BJ (cell line): ENCODE measurements around the gene AAGAB. TPM values are rescaled to one million over a fixed set of nuclear protein-coding genes. Genes with fewer than 3 reads are reported as not detected.

Source experiments
- CTCF ChIA-PET: fragments of 350-600 bp; formaldehyde crosslinking; extraction: SDS; loops from one replicate; lab custom pipeline; 2021; ENCODE audit warnings: antibody characterized with exemption, inconsistent platforms; lab: Yijun Ruan, JAX
- POLR2A ChIA-PET: fragments of 300-600 bp; sonication (Branson Sonifier 250); formaldehyde crosslinking; extraction: SDS; loops from one replicate; lab custom pipeline; 2021; ENCODE audit warnings: antibody characterized with exemption; lab: Charles Lee
- DNase-seq: peaks from one replicate; pipeline ENCODE4 v3.0.0-alpha.2; 2011; ENCODE audit warnings: low read depth
- H3K27me3 ChIP-seq: 2 replicates; pipeline ENCODE4 v1.6.0; 2011; ENCODE audit warnings: low read length; ENCODE audit not compliant: control insufficient read depth, insufficient read depth
- H3K36me3 ChIP-seq: 2 replicates; pipeline ENCODE4 v1.5.1; 2011; ENCODE audit warnings: low read length; ENCODE audit not compliant: control insufficient read depth, insufficient read depth
- H3K4me3 ChIP-seq: 2 replicates; pipeline ENCODE4 v1.5.1; 2011; ENCODE audit warnings: low read depth, mild to moderate bottlenecking, control low read depth, low read length
- polyA minus RNA-seq: library from RNA; depleted of rRNA, polyadenylated mRNA; stranded (reverse); fragments of >200 nt; gene quantifications from 2 replicates; pipeline ENCODE4 v1.2.3, GENCODE V29; 2011; rRNA and poly(A)+ RNA removed
- polyA plus RNA-seq: library from polyadenylated mRNA; depleted of rRNA; stranded (reverse); fragments of >200 nt; gene quantifications from 2 replicates; pipeline ENCODE4 v1.2.3, GENCODE V29; 2011; rRNA removed
- TF ChIP-seq, protein P1 (sequence below): IDR thresholded peaks from 2 replicates; pipeline ENCODE4 v1.5.1; 2011; ENCODE audit warnings: low read depth, mild to moderate bottlenecking, control low read depth, inconsistent platforms, low read length, moderate library complexity; ENCODE audit not compliant: insufficient read depth

Gene AAGAB, protein sequence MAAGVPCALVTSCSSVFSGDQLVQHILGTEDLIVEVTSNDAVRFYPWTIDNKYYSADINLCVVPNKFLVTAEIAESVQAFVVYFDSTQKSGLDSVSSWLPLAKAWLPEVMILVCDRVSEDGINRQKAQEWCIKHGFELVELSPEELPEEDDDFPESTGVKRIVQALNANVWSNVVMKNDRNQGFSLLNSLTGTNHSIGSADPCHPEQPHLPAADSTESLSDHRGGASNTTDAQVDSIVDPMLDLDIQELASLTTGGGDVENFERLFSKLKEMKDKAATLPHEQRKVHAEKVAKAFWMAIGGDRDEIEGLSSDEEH
- polyA plus RNA-seq (28.4 and 51.4 TPM in 2 replicates), polyA minus RNA-seq (26.8 and 32.4 TPM in 2 replicates)

DNA sequence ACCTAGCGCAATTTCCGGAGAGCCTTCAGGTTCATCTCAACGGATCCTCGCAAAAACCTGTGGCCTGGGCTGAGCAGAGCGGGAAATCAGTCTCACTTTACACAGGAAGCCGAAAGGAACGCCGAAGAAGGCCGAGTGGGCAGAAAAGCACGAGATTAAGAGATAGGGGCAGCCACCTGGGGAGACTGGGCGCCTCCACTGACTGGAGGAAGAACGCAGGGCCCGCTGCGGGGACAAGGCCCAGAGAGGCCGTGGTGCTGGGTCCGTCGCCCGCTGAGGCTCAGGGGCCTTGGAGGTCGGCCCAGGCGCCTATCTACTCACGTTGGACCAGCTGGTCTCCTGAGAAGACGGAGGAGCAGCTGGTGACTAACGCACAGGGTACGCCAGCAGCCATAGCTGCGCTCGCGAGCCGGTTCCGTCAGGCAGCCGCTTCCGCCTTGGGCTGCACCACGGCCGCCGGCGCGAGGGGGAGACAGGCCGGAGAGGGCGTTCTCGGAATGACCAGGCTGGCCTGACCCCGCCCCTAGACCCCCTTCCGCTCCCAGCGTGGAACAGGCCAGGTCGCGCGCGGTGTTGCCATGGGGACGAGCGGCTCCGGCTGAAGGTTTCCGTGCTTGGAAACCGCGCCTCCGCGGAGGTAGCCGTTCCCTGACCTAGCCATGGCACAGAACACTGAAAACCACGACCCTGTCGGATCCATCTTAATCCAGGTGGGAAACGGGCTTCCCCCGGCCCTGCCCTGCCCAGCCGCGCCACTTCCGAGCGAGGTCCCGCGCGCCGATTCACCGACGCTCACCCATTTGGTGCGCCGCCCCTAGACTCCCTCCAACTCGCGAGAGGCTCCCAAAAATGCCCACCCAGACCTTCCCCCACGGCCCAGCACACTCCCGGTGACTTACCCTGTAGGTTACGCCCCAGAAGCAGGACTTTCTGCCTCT lies at the start of gene AAGAB, which contains the start of gene IQCH:
Gene AAGAB, minus strand, starts transcription at position 424 of the 938 bp plus-strand sequence. Its CDS starts 30 bp downstream, at position 394.
Gene IQCH, plus strand, starts transcription at position 549 of the 938 bp plus-strand sequence. Its CDS starts 111 bp downstream, at position 660.
- ChIA-PET POLR2A (no interaction called here), CTCF (interaction anchor here (0.5 to 0.9 kb wide), 3 partner anchors 8 to 164 kb away, joined by 3 read pairs; no protein-coding TSS in a partner anchor)
- TF ChIP-seq, protein P1, sequence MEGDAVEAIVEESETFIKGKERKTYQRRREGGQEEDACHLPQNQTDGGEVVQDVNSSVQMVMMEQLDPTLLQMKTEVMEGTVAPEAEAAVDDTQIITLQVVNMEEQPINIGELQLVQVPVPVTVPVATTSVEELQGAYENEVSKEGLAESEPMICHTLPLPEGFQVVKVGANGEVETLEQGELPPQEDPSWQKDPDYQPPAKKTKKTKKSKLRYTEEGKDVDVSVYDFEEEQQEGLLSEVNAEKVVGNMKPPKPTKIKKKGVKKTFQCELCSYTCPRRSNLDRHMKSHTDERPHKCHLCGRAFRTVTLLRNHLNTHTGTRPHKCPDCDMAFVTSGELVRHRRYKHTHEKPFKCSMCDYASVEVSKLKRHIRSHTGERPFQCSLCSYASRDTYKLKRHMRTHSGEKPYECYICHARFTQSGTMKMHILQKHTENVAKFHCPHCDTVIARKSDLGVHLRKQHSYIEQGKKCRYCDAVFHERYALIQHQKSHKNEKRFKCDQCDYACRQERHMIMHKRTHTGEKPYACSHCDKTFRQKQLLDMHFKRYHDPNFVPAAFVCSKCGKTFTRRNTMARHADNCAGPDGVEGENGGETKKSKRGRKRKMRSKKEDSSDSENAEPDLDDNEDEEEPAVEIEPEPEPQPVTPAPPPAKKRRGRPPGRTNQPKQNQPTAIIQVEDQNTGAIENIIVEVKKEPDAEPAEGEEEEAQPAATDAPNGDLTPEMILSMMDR, result no peak

DNA sequence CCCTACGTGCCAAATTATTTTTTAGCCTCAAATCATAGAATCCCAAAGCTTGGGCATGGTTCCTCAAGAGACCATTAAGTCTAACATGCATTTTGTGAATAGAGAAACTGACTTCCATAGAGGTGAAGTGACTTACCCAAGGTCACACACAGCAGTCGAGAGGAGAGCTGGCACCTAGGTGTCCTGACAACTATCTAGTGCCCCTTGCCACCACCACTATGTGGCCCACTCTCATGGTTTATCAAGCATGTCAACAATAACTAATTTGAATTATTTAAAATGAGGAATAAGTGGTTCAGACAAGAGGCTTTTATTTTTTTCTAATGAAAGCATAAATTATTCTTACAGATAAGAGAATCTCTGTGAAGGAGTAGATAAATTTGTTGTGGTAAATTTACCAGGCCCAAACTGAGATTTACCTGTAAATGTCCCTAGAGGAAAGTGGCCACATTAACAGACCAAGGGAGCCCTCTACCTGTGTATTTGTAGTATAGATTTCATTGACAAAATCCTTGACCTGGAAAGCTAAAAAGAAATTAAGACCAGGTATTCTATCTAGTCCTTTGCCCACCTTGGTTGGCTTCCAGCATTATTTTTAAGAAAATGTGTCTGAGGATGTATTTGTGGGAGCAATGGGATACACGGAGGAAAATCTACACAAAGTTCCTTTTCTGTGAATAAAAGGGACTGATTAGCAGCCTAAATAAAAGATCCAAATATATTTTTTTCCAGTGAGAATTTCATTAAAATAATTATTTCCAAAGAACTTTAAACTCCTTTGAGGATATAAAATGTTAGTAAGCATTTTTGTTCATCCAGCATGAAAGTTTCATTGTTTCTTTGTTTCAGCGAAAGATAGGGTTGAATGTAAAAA lies 49.3 kb upstream of the AAGAB start:
- Histone ChIP-seq H3K36me3 (no peaks in the 10 kb centered on the region), H3K4me3 (no peak overlapping the region), H3K27me3 (no peaks in the 10 kb centered on the region)
- DNase-seq, result no peak
- POLR2A ChIA-PET, result no interaction called here
- CTCF ChIA-PET, result interaction anchor here (0.6 to 3.4 kb wide), 14 partner anchors 11 to 372 kb away, joined by 3 to 64 read pairs (median 3); partner anchors contain the start of genes AAGAB and IQCH
- TF ChIP-seq, protein P1, result peak; percentile 40

More for the DNA sequence above, at the start of gene AAGAB, which contains the start of gene IQCH:
- no peaks in the 10 kb centered on the region for H3K27me3 ChIP-seq
- H3K4me3 ChIP-seq, result peak within 1 kb of the TSS; percentile 99
- DNase-seq, result peak; percentile 82
- H3K36me3 ChIP-seq, result no peaks in the 10 kb centered on the region

DNA sequence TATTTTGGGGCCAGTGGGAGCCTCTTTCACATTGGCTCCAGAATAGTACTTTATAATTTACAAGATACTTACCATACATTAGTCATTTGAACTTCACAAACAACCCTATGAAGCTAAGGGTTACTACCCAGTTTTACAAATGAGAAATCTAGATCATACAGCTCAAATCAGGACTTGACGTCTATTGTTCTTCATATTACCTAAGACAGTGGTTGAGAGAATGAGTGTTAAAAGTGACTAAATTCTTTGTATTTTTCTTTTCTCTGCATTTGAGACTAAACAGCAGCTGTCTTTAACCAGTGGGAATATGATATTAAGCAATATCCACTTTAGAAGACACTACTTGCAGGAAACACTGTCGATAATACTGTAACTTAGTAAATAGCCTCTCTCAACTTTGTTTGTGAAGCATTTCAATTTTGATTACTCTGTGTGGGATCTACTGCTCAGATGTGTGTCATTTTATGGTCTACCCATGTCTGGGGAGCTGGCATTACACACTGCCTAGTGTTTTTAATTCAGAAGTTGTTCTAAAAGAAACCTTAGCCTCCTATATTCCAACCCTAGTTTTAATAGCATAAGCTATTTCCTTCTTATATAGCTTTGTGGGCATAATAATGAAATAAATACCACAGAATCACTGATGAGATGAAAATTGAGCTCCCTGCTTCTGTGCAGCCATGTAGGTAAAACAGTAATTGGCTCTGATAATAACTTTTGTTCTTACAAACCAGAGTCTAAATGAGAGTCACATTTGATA lies 46.0 kb upstream of the AAGAB start:
- ChIA-PET CTCF (interaction anchor here (1.0 to 3.0 kb wide), 2 partner anchors 126 to 354 kb away, joined by 3 to 16 read pairs; no protein-coding TSS in a partner anchor), POLR2A (interaction anchor here (0.6 kb wide), 1 partner anchor 23 kb away, joined by 4 read pairs; no protein-coding TSS in a partner anchor)
- DNase-seq, result no peak
- Histone ChIP-seq H3K4me3 (no peak overlapping the region), H3K36me3 (no peaks in the 10 kb centered on the region), H3K27me3 (no peaks in the 10 kb centered on the region)
- TF ChIP-seq, protein P1, result no peak

DNA sequence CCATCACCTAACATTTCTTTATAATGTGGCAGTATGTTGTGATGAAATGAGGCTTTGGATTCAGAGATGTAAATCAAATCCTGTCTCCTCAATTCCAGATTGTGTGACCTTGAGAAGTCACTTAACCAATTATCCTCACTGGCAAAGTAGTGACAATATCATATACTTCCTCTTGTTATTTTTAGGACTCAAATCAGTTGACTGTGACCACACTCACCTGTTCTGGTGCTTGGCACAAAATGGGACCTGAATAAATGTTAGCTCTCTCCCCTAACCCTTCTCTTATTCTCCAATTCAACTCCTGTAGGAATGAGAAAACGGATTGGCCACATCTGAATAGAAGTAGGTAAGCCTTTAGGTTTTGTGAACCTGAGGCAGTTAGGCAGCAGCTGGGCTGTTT lies 42.2 kb upstream of the AAGAB start:
- Histone ChIP-seq H3K36me3 (no peaks in the 10 kb centered on the region), H3K4me3 (no peak overlapping the region), H3K27me3 (no peaks in the 10 kb centered on the region)
- ChIA-PET POLR2A (interaction anchor here (0.6 kb wide), 1 partner anchor 300 kb away, joined by 3 read pairs; no protein-coding TSS in a partner anchor), CTCF (no interaction called here)
- DNase-seq, result no peak
- TF ChIP-seq, protein P1, result no peak
